ENCODE data around the gene NPIPA5. TPM values are rescaled to one million over a fixed set of nuclear protein-coding genes. Genes with fewer than 3 reads are reported as not detected.
A peak's percentile ranks its signal among the peaks of the same experiment; 100 is the strongest.
"Not testable (repeated sequence)": the region's sequence is repeated elsewhere in the genome, so short reads cannot be mapped to it uniquely, and the experiment has no call there.

The NPIPA5 gene
- total RNA-seq, 1 experiment from 2014 or later, result 1.5 TPM

DNA sequence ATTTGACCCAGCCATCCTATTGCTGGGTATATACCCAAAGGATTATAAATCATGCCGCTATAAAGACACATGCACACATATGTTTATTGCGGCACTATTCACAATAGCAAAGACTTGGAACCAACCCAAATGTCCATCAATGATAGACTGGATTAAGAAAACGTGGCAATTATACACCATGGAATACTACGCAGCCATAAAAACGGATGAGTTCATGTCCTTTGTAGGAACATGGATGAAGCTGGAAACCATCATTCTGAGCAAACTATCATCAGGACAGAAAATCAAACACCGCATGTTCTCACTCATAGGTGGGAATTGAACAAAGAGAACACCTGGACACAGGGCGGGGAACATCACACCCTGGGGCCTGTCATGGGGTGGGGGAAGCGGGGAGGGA, 14.9 kb upstream of the NPIPA5 start:
- DNase-seq (ENCODE audit: low read depth), result not testable (repeated sequence)

DNA sequence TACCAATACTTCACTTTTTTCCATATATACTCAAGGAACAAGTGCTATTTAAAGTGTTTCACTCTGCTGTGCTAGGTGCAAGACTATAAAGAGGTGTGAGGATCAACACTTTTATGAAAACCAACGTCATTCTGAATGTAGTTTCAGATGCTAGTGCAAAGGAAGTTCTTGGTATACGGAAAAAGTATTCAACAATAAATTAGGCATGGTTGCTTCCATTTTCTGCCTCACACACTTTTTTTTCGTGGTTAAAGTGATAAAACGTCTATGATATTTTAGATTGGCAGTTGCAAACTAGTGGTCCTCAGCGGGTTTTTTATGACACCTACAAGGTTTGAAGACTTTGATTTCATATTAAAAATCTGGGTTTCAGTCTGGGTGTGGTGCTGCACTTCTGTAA, 11.8 kb upstream of the NPIPA5 start:
- not testable (repeated sequence) for DNase-seq (ENCODE audit: low read depth)

GRCh38 chr16:15388060-15388459, 10.0 kb upstream of the NPIPA5 start:
- not testable (repeated sequence) for DNase-seq (ENCODE audit: low read depth)

DNA sequence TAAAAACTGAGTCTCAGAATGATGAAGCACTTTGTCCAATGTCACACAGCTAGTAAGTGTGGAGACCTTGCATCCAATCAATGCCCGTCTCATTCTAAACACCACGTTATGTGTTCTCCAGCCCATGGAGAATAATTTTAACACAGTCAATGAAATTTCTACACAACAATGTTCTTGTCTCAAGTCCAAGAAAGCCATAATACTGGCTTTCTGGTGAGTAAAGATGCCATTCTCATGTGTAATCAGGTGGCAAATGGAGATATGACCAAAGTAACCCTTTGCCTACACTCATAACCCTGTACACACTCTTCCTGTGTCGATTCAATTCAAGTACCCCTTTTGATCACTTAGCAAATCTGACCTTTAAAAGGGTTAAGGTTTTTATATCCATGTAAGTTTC, 4.7 kb upstream of the NPIPA5 start:
- DNase-seq (ENCODE audit: low read depth), result peak; percentile 55

- DNase-seq (ENCODE audit: low read depth), result not testable (repeated sequence)
Observed at GRCh38 chr16:15357495-15357894, 20.6 kb downstream of the NPIPA5 start.

- not testable (repeated sequence) for DNase-seq (ENCODE audit: low read depth)
Observed at GRCh38 chr16:15354846-15355245, 23.2 kb downstream of the NPIPA5 start.

GRCh38 chr16:15352852-15353251, 25.2 kb downstream of the NPIPA5 start:
- not testable (repeated sequence) for DNase-seq (ENCODE audit: low read depth)

DNA sequence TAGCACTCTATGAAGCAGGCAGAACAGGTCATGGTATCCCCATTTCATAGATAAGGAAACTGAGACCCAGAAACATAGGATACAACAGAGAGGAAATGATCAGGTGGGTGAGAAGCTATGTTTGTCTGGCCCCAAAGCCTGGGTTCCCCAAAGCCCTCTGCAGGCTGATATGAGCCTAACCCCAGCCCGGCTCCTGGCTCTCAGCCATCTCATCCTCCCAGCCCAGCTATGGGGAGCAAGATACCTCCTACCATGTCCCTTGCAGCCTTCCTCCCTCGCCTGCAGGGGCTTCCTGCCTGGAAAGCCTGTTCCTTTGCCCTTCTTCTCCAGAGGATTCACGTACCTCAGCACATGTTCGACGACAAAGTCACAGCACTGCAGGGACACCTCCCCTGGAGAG, 26.3 kb downstream of the NPIPA5 start:
- DNase-seq (ENCODE audit: low read depth), result not testable (repeated sequence)

GRCh38 chr16:15351251-15351650, 26.8 kb downstream of the NPIPA5 start:
- not testable (repeated sequence) for DNase-seq (ENCODE audit: low read depth)

DNA sequence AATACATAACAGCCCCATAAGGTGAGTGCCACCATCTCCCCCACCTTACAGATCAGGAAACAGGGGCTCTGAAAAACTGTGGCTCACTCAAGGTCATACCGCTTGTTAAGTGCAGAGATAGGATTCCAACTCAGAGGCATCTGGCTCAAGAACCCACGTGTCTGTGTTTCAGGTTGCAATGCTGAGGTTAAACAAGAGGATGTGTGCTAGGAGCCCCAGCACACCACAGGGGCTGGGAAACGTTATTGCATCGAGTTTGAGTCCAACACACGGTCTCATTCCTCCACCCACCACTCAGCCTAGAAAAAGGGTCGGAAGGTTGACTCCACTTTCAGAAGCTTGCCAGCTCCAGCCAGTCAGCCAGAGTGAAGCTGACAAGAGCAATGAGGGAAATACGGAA, 29.4 kb downstream of the NPIPA5 start:
- DNase-seq (ENCODE audit: low read depth), result not testable (repeated sequence)

GRCh38 chr16:15342337-15342736, 35.8 kb downstream of the NPIPA5 start:
- DNase-seq (ENCODE audit: low read depth), result not testable (repeated sequence)

DNA sequence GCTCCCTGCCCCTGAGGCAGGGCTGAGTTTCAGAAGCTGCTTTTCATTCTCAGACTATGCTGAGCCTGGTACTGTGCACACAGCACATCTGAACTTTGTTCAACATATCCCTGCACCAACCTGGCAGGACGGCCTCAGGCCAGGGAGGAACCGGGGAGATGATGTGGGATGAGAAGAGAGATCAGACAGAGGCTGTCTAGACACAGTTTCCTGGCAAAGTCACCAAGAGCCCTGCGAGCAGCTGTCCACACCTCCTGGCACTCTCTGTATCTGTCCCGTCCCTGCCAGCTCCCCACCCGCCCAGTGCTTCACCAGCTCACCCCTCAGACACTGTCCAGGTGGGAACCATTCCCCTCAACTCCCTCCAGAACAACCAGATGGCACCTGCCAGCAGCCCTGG, 39.1 kb downstream of the NPIPA5 start:
- DNase-seq (ENCODE audit: low read depth), result not testable (repeated sequence)

DNA sequence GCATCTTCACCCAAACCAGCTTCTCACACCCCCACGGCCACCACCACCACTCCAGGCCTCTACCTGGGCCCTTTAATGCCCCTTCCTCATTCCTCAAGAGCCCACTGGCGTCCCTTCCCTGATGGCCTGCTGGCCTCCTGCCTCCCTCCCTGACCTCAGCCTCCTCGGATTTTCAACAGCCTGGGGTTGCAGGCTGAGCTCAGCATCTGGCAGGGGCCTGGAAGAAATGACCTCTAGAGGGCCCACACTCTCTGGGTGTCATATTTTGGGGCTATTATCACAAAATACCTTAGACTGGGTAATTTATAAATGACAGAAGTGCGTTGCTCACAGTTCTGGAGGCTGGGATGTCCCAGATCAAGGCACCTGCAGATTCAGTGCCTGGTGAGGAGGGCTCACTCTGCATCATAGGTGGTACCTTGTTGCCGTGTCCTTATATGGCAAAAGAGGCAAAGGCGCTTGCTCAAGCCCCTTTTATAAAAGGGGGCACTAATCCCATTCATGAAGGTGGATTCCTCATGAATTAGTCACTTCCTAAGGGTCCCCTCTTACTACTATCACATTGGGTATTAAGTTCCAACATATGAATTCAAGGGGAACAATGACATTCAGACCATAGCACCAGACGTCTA, 40.0 kb downstream of the NPIPA5 start:
- DNase-seq (ENCODE audit: low read depth), result peak; percentile 0

- not testable (repeated sequence) for DNase-seq (ENCODE audit: low read depth)
Observed at GRCh38 chr16:15335609-15336008, 42.5 kb downstream of the NPIPA5 start.

- not testable (repeated sequence) for DNase-seq (ENCODE audit: low read depth)
Observed at GRCh38 chr16:15333969-15334368, 44.1 kb downstream of the NPIPA5 start.

DNA sequence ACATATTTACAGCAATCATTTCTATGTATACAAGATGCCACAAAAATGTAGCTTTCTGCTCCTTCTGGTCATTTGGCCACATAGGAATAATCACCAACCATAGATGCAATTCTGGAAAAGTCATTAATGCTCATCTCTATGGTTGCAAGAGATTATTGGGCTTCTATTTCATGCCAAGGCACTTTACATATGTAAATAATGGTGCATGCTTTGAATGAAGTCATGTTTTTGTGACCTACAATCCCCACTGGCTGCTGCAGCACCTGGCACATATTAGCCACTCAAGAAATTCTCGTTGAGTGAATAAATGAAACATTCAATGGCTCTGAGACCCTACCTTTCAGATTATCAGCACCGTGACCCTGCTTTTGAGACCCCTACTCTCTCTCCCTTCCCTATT, 47.1 kb downstream of the NPIPA5 start:
- DNase-seq (ENCODE audit: low read depth), result not testable (repeated sequence)

DNA sequence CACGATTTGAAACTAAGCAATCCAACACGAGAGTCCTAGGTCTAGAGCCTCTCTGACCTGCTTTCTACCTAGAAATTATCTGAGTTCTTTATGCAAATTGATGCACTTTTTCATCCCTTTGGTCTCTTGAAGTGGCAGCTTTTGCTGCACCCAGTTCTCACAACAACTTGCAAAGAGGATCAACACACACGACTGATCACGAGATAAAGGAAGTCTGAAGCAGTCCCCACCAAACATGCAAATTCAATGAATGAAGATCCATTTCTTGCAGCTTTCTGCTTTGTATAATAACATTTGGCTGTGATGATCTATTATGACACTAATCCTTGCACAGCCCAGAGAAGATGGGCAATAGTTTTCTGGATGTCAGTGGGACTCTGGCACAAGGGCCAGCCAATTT, 53.1 kb downstream of the NPIPA5 start:
- not testable (repeated sequence) for DNase-seq (ENCODE audit: low read depth)

GRCh38 chr16:15323373-15323772, 54.7 kb downstream of the NPIPA5 start:
- not testable (repeated sequence) for DNase-seq (ENCODE audit: low read depth)

DNA sequence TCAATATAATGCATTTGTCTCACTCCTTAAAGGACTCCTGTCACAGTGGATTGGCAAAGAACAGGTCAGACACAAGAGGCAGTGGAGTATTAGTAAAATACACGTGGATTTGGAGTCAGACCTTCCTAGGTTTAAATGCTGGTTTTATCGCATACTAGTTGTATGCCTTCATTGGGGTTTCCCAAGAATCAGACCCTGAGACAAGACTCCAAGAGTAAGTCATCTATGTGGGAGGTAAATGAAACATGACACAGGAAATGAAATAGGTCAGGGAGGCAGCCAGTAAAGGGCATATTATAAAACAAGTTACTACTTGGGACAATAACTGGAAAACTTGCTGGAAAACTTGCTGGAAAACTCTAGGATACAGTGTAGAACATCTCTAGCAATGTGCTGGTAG, 56.9 kb downstream of the NPIPA5 start:
- DNase-seq (ENCODE audit: low read depth), result not testable (repeated sequence)

DNA sequence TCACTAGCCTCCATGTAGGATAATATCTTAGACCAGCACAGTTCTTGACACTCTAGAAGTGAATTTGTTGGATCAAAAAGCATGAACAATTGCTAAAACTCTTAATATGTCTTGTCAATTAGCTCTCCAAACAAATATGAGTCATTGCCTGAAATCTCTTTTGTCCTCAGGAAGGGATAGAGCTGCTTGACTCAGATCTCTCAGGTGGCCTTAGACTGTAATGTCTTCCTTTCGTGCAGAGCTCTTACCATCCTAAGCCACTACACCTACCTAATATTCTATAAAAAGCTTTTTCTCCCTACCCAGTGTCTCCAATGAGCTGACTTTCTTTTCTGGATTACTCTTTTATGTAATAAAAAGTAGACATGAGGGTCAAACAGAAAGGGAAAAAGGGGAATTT, 63.5 kb downstream of the NPIPA5 start:
- not testable (repeated sequence) for DNase-seq (ENCODE audit: low read depth)
